ENCODE results near the gene KLHL3. TPM values are rescaled to one million over a fixed set of nuclear protein-coding genes. Genes with fewer than 3 reads are reported as not detected.

Gene KLHL3
- polyA plus RNA-seq, 3 donors, result 12.2 to 26.6 (median 25.0) TPM

- no peak for DNase-seq
Measured at GRCh38 chr5:137613554-137614265, 122.2 kb downstream of the KLHL3 start.

- DNase-seq, result no peak
Measured at GRCh38 chr5:137612576-137612975, 123.3 kb downstream of the KLHL3 start.

- no peak for DNase-seq
Measured at GRCh38 chr5:137611794-137612435, 124.0 kb downstream of the KLHL3 start.

- DNase-seq, result no peak
Measured at GRCh38 chr5:137611011-137611580, 124.8 kb downstream of the KLHL3 start.

- DNase-seq, result no peak
Measured at GRCh38 chr5:137610598-137610997, 125.3 kb downstream of the KLHL3 start.

- no peak for DNase-seq
Measured at GRCh38 chr5:137609127-137609526, 126.8 kb downstream of the KLHL3 start.

- no peak for DNase-seq
Measured at GRCh38 chr5:137607771-137608170, 128.1 kb downstream of the KLHL3 start.

- no peak for DNase-seq
Measured at GRCh38 chr5:137606401-137606800, 129.5 kb downstream of the KLHL3 start.

- peak; percentile 60 for DNase-seq
Measured at GRCh38 chr5:137605411-137605810, 130.5 kb downstream of the KLHL3 start.

GRCh38 chr5:137604348-137605095, 131.4 kb downstream of the KLHL3 start:
- peak; percentile 61 for DNase-seq

- no peak for DNase-seq
Measured at GRCh38 chr5:137603891-137604290, 132.0 kb downstream of the KLHL3 start.

- DNase-seq, result no peak
Measured at GRCh38 chr5:137603356-137603755, 132.5 kb downstream of the KLHL3 start.

GRCh38 chr5:137602721-137603273, 133.1 kb downstream of the KLHL3 start:
- DNase-seq, result no peak

- no peak for DNase-seq
Measured at GRCh38 chr5:137600721-137601360, 135.0 kb downstream of the KLHL3 start.

GRCh38 chr5:137599457-137599856, 136.4 kb downstream of the KLHL3 start:
- no peak for DNase-seq

GRCh38 chr5:137598399-137598798, 137.5 kb downstream of the KLHL3 start:
- no peak for DNase-seq

- DNase-seq, result no peak
Measured at GRCh38 chr5:137596941-137597340, 138.9 kb downstream of the KLHL3 start.

- DNase-seq, result no peak
Measured at GRCh38 chr5:137595396-137596079, 140.4 kb downstream of the KLHL3 start.

GRCh38 chr5:137594717-137595116, 141.2 kb downstream of the KLHL3 start:
- DNase-seq, result peak; percentile 15

- no peak for DNase-seq
Measured at GRCh38 chr5:137592317-137592716, 143.6 kb downstream of the KLHL3 start.

- DNase-seq, result no peak
Measured at GRCh38 chr5:137589185-137589584, 146.7 kb downstream of the KLHL3 start.

All from renal pelvis (tissue), 4 donors.